ENCODE data around the gene GRB10. TPM values are rescaled to one million over a fixed set of nuclear protein-coding genes. Genes with fewer than 3 reads are reported as not detected.

Gene GRB10
- polyA plus RNA-seq (2013, experiment 1 of 2): 16.9 TPM
- polyA plus RNA-seq (2013, experiment 2 of 2): 16.6 TPM

- H2BK12ac ChIP-seq (ENCODE audit: low read length in 2 of 2): no peak within 1 kb of the TSS
- peak within 1 kb of the TSS; percentile 29 for H2AFZ ChIP-seq (ENCODE audit: low read depth, low read length)
- peak within 1 kb of the TSS; percentile 58 for H3K9ac ChIP-seq (ENCODE audit: low read length)
- H2BK120ac ChIP-seq (ENCODE audit: low read depth, low read length): no peak within 1 kb of the TSS
- H3K14ac ChIP-seq (ENCODE audit: low read length in 2 of 2): peak within 1 kb of the TSS in 1 of 2 experiments; percentile 84
- WGBS: 63% methylated on average over 79 of the region's 95 CpGs
- H3K4me1 ChIP-seq (ENCODE audit: control insufficient read depth, insufficient read depth, low read depth, low read length): peaks cover 27% of the 10 kb centered on the region
- no peaks in the 10 kb centered on the region for H3K9me3 ChIP-seq (ENCODE audit: control insufficient read depth, low read length)
- H3K36me3 ChIP-seq (ENCODE audit: control insufficient read depth in 1 of 2, insufficient read depth in 2 of 2, low read depth in 1 of 2, low read length in 2 of 2): peaks cover 0 to 5% of the 10 kb centered on the region in 2 experiments
- no peak within 1 kb of the TSS for H4K8ac ChIP-seq (ENCODE audit: low read length)
- H3K4ac ChIP-seq (ENCODE audit: low read depth in 1 of 2, low read length in 2 of 2): peak within 1 kb of the TSS in 1 of 2 experiments; percentile 38
- peak within 1 kb of the TSS; percentile 54 to 73 for H3K4me3 ChIP-seq (ENCODE audit: insufficient read depth in 1 of 2, low read depth in 1 of 2, low read length in 2 of 2)
- H3K4me2 ChIP-seq (ENCODE audit: low read length, poor library complexity, severe bottlenecking): peak within 1 kb of the TSS; percentile 90
- peak within 1 kb of the TSS in 1 of 2 experiments; percentile 28 for H3K18ac ChIP-seq (ENCODE audit: low read depth in 1 of 2, low read length in 2 of 2)
- H2BK15ac ChIP-seq (ENCODE audit: low read depth, poor library complexity, severe bottlenecking): no peak within 1 kb of the TSS
- peak; percentile 40 for DNase-seq
- no peak within 1 kb of the TSS for H4K91ac ChIP-seq (ENCODE audit: low read length)
- H3K27ac ChIP-seq (ENCODE audit: low read length, poor library complexity, severe bottlenecking): no peak within 1 kb of the TSS
- no peaks in the 10 kb centered on the region for H3K27me3 ChIP-seq (ENCODE audit: control insufficient read depth in 1 of 2, insufficient read depth in 1 of 2, low read length in 2 of 2)
- peaks cover 23% of the 10 kb centered on the region for H3K79me1 ChIP-seq (replicated peaks; ENCODE audit: low read length, poor library complexity, severe bottlenecking)
- H3K23ac ChIP-seq (ENCODE audit: low read length in 2 of 2): peak within 1 kb of the TSS in 1 of 2 experiments; percentile 67
- H2BK5ac ChIP-seq (ENCODE audit: low read depth, low read length, poor library complexity, severe bottlenecking): no peak within 1 kb of the TSS
- H2AK5ac ChIP-seq (ENCODE audit: low read length, severe bottlenecking): peak within 1 kb of the TSS; percentile 41
Observed at GRCh38 chr7:50782375-50783208, at the start of gene GRB10. GRB10 (minus strand) TSS chr7:50782896; CDS start chr7:50732322, 50,574 bp downstream.

GRCh38 chr7:50828801-50829200 lies 46.1 kb upstream of the GRB10 start:
- H2BK15ac ChIP-seq (ENCODE audit: low read depth, poor library complexity, severe bottlenecking): no peak overlapping the region
- H2BK12ac ChIP-seq (ENCODE audit: low read length in 2 of 2): no peak overlapping the region
- H4K8ac ChIP-seq (ENCODE audit: low read length): no peak overlapping the region
- no peak overlapping the region for H3K23ac ChIP-seq (ENCODE audit: low read length in 2 of 2)
- no peak overlapping the region for H2AFZ ChIP-seq (ENCODE audit: low read depth, low read length)
- no peak overlapping the region for H3K9ac ChIP-seq (ENCODE audit: low read length)
- H3K27me3 ChIP-seq (ENCODE audit: control insufficient read depth in 1 of 2, insufficient read depth in 1 of 2, low read length in 2 of 2): no peaks in the 10 kb centered on the region
- H2AK5ac ChIP-seq (ENCODE audit: low read length, severe bottlenecking): no peak overlapping the region
- 100% methylated on average over 2 of the region's 2 CpGs for WGBS
- H3K14ac ChIP-seq (ENCODE audit: low read length in 2 of 2): no peak overlapping the region
- H3K4ac ChIP-seq (ENCODE audit: low read depth in 1 of 2, low read length in 2 of 2): no peak overlapping the region
- H2BK120ac ChIP-seq (ENCODE audit: low read depth, low read length): no peak overlapping the region
- no peak for DNase-seq
- no peak overlapping the region for H3K4me2 ChIP-seq (ENCODE audit: low read length, poor library complexity, severe bottlenecking)
- no peaks in the 10 kb centered on the region for H3K36me3 ChIP-seq (ENCODE audit: control insufficient read depth in 1 of 2, insufficient read depth in 2 of 2, low read depth in 1 of 2, low read length in 2 of 2)
- H2BK5ac ChIP-seq (ENCODE audit: low read depth, low read length, poor library complexity, severe bottlenecking): no peak overlapping the region
- H4K91ac ChIP-seq (ENCODE audit: low read length): no peak overlapping the region
- H3K4me1 ChIP-seq (ENCODE audit: control insufficient read depth, insufficient read depth, low read depth, low read length): peaks cover 17% of the 10 kb centered on the region
- no peaks in the 10 kb centered on the region for H3K9me3 ChIP-seq (ENCODE audit: control insufficient read depth, low read length)
- no peak overlapping the region for H3K4me3 ChIP-seq (ENCODE audit: insufficient read depth in 1 of 2, low read depth in 1 of 2, low read length in 2 of 2)
- no peak overlapping the region for H3K27ac ChIP-seq (ENCODE audit: low read length, poor library complexity, severe bottlenecking)
- H3K79me1 ChIP-seq (replicated peaks; ENCODE audit: low read length, poor library complexity, severe bottlenecking): no peaks in the 10 kb centered on the region
- no peak overlapping the region for H3K18ac ChIP-seq (ENCODE audit: low read depth in 1 of 2, low read length in 2 of 2)

- Histone ChIP-seq H3K79me1 (replicated peaks; ENCODE audit: low read length, poor library complexity, severe bottlenecking) (no peaks in the 10 kb centered on the region), H3K23ac (ENCODE audit: low read length in 2 of 2) (no peak overlapping the region), H2BK5ac (ENCODE audit: low read depth, low read length, poor library complexity, severe bottlenecking) (no peak overlapping the region), H3K4me1 (ENCODE audit: control insufficient read depth, insufficient read depth, low read depth, low read length) (peaks cover 12% of the 10 kb centered on the region), H3K4ac (ENCODE audit: low read depth in 1 of 2, low read length in 2 of 2) (no peak overlapping the region), H3K9ac (ENCODE audit: low read length) (no peak overlapping the region), H3K18ac (ENCODE audit: low read depth in 1 of 2, low read length in 2 of 2) (no peak overlapping the region), H3K36me3 (ENCODE audit: control insufficient read depth in 1 of 2, insufficient read depth in 2 of 2, low read depth in 1 of 2, low read length in 2 of 2) (no peaks in the 10 kb centered on the region), H2AK5ac (ENCODE audit: low read length, severe bottlenecking) (no peak overlapping the region), H3K14ac (ENCODE audit: low read length in 2 of 2) (no peak overlapping the region), H3K9me3 (ENCODE audit: control insufficient read depth, low read length) (no peaks in the 10 kb centered on the region), H4K91ac (ENCODE audit: low read length) (no peak overlapping the region), H4K8ac (ENCODE audit: low read length) (no peak overlapping the region), H3K4me2 (ENCODE audit: low read length, poor library complexity, severe bottlenecking) (no peak overlapping the region), H2BK120ac (ENCODE audit: low read depth, low read length) (no peak overlapping the region), H3K27ac (ENCODE audit: low read length, poor library complexity, severe bottlenecking) (no peak overlapping the region), H3K4me3 (ENCODE audit: insufficient read depth in 1 of 2, low read depth in 1 of 2, low read length in 2 of 2) (no peak overlapping the region), H2AFZ (ENCODE audit: low read depth, low read length) (no peak overlapping the region), H2BK15ac (ENCODE audit: low read depth, poor library complexity, severe bottlenecking) (no peak overlapping the region), H3K27me3 (ENCODE audit: control insufficient read depth in 1 of 2, insufficient read depth in 1 of 2, low read length in 2 of 2) (no peaks in the 10 kb centered on the region), H2BK12ac (ENCODE audit: low read length in 2 of 2) (no peak overlapping the region)
- DNase-seq: no peak
- no CpG with 5 or more reads among the region's 3 CpGs for WGBS
Observed at GRCh38 chr7:50828116-50828515, 45.4 kb upstream of the GRB10 start.

- Histone ChIP-seq H3K4ac (ENCODE audit: low read depth in 1 of 2, low read length in 2 of 2) (peak overlapping the region in 1 of 2 experiments; percentile 51), H4K91ac (ENCODE audit: low read length) (peak overlapping the region; percentile 14), H2AFZ (ENCODE audit: low read depth, low read length) (no peak overlapping the region), H3K79me1 (replicated peaks; ENCODE audit: low read length, poor library complexity, severe bottlenecking) (no peaks in the 10 kb centered on the region), H3K27ac (ENCODE audit: low read length, poor library complexity, severe bottlenecking) (peak overlapping the region; percentile 56), H3K4me3 (ENCODE audit: insufficient read depth in 1 of 2, low read depth in 1 of 2, low read length in 2 of 2) (no peak overlapping the region), H2BK120ac (ENCODE audit: low read depth, low read length) (peak overlapping the region; percentile 29), H2AK5ac (ENCODE audit: low read length, severe bottlenecking) (peak overlapping the region; percentile 33), H3K27me3 (ENCODE audit: control insufficient read depth in 1 of 2, insufficient read depth in 1 of 2, low read length in 2 of 2) (no peaks in the 10 kb centered on the region), H2BK5ac (ENCODE audit: low read depth, low read length, poor library complexity, severe bottlenecking) (no peak overlapping the region), H3K23ac (ENCODE audit: low read length in 2 of 2) (no peak overlapping the region), H3K18ac (ENCODE audit: low read depth in 1 of 2, low read length in 2 of 2) (peak overlapping the region; percentile 25 to 31), H2BK12ac (ENCODE audit: low read length in 2 of 2) (peak overlapping the region; percentile 20 to 75), H2BK15ac (ENCODE audit: low read depth, poor library complexity, severe bottlenecking) (peak overlapping the region; percentile 82), H3K4me2 (ENCODE audit: low read length, poor library complexity, severe bottlenecking) (no peak overlapping the region), H3K9ac (ENCODE audit: low read length) (no peak overlapping the region), H3K36me3 (ENCODE audit: control insufficient read depth in 1 of 2, insufficient read depth in 2 of 2, low read depth in 1 of 2, low read length in 2 of 2) (no peaks in the 10 kb centered on the region), H3K14ac (ENCODE audit: low read length in 2 of 2) (peak overlapping the region in 1 of 2 experiments; percentile 5), H4K8ac (ENCODE audit: low read length) (peak overlapping the region; percentile 74), H3K9me3 (ENCODE audit: control insufficient read depth, low read length) (no peaks in the 10 kb centered on the region), H3K4me1 (ENCODE audit: control insufficient read depth, insufficient read depth, low read depth, low read length) (peaks cover 12% of the 10 kb centered on the region)
- DNase-seq: no peak
Observed at GRCh38 chr7:50827281-50827680, 44.6 kb upstream of the GRB10 start.

Data from mesenchymal stem cell (in vitro differentiated cells and primary cell).